HG03025 (cell line): ENCODE data around the gene BANP.
A peak's percentile ranks its signal among the peaks of the same experiment; 100 is the strongest.
"Not testable (repeated sequence)": the region's sequence is repeated elsewhere in the genome, so short reads cannot be mapped to it uniquely, and the experiment has no call there.

Experiments used
- ATAC-seq: cut with Tn5 transposase; IDR thresholded peaks from one replicate; pipeline ENCODE4 v1.9.1; 2021; ENCODE audit warnings: mild to moderate bottlenecking, moderate library complexity; ENCODE audit not compliant: unreplicated experiment, low FRiP score

BANP gene, protein sequence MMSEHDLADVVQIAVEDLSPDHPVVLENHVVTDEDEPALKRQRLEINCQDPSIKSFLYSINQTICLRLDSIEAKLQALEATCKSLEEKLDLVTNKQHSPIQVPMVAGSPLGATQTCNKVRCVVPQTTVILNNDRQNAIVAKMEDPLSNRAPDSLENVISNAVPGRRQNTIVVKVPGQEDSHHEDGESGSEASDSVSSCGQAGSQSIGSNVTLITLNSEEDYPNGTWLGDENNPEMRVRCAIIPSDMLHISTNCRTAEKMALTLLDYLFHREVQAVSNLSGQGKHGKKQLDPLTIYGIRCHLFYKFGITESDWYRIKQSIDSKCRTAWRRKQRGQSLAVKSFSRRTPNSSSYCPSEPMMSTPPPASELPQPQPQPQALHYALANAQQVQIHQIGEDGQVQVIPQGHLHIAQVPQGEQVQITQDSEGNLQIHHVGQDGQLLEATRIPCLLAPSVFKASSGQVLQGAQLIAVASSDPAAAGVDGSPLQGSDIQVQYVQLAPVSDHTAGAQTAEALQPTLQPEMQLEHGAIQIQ

GRCh38 chr16:87950765-87951551 is at the start of gene BANP:
BANP (plus strand) TSS chr16:87951434; CDS start chr16:87975116, 23,682 bp downstream.
- ATAC-seq = peak; percentile 88

GRCh38 chr16:87904963-87905362 is 46.3 kb upstream of the BANP start:
- ATAC-seq = not testable (repeated sequence)

DNA sequence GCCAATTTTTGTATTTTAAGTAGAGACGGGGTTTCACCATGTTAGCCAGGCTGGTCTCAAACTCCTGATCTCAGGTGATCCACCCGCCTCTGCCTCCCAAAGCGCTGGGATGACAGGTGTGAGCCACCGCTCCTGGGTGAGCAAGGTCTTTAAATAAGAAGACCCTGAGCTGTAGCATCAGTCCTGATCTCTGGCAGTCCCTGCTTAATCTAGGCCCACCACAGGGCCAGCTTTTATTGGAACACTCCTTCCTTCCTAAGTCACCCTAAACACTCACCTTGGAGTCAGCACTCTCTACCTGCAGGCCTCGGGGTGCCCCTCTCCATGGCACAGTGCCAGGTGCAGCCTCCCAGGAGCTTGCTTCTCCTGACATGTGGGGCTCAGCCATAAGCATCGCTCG is 45.7 kb upstream of the BANP start:
- ATAC-seq = not testable (repeated sequence)

GRCh38 chr16:87908101-87908500 is 43.1 kb upstream of the BANP start:
- not testable (repeated sequence) for ATAC-seq

DNA sequence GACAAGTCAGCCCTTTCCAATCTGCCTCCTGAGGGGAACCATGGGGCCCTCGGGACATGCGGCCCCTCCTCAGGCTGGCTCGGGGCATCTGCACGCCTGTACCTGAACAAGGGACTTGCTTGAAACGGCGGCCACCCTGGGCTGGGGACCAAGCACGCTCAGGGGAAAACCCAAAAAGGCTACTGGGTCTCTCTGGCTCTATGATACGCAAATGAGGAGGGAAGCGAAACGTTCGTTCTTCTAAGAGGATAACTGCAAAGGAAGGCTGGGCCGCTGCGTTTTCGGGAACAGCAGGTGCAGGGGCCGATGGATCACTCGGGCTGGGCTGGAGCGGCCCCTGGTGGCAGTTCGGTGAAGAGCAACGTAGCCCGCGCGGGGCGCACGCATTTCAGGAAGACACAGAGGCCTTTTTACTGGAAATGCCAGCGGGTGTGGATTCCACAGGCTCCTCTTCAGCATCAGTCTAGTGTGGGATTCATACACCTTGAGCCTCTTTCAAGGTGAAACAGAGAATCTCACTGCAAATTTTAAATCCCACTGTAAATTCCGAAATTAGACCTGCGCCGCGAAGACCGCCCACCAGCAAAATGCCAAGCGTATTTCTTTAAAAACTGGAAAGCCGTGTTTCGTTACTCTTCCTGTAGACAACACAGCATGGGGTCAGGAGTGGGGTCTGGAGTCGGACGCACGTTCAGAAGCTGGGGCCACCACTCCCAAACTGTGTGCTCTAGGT is 41.9 kb upstream of the BANP start:
- peak; percentile 43 for ATAC-seq

DNA sequence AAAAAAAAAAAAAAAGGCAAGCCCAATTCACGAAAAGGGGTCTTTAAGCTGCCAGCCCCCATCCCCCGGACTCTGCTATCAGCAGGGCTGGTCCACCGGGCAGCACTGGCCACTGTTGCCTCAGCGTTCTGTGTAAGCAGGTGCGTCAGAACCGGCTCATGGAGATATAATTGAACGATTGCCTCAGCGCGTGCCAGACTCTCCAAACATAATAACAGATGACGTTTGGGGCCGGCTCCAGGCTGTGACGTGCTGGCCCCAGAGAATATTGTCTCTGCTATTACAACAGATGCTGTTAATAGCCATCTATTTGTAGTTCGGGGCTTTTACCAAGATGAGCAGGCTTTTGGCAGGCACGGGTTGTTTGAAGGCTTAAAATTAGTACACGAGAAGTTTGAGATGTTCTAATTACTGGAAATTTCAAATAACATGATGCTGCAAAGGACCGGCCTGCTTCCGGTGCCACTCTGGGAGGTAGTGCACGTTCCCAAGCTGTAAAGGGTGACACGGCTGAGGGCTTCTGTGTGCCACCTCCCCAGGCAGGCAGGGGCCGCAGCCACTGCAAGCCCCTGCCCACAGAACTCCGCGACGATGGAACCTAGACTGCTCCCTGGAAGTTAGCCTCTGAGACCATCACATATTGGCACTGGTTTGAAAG is 40.0 kb upstream of the BANP start:
- ATAC-seq = not testable (repeated sequence)

DNA sequence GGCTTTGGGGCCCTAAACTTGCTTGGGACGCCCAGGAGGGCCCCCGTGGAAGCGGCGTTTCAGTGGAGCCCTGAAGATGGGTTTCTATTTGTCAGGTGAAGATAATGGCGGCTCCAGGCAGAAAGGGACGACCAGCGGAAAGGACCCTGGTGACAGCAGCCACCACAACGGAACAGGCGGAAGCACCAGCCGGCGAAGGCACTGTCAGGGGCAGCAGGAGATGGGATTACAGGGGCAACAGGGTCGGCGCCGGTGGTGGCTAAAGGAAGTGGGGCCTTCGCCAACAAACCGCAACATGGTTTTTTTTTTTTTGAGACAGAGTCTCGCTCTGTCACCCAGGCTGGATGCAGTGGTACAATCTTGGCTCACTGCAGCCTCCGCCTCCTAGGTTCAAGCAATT is 38.5 kb upstream of the BANP start:
- ATAC-seq = not testable (repeated sequence)

DNA sequence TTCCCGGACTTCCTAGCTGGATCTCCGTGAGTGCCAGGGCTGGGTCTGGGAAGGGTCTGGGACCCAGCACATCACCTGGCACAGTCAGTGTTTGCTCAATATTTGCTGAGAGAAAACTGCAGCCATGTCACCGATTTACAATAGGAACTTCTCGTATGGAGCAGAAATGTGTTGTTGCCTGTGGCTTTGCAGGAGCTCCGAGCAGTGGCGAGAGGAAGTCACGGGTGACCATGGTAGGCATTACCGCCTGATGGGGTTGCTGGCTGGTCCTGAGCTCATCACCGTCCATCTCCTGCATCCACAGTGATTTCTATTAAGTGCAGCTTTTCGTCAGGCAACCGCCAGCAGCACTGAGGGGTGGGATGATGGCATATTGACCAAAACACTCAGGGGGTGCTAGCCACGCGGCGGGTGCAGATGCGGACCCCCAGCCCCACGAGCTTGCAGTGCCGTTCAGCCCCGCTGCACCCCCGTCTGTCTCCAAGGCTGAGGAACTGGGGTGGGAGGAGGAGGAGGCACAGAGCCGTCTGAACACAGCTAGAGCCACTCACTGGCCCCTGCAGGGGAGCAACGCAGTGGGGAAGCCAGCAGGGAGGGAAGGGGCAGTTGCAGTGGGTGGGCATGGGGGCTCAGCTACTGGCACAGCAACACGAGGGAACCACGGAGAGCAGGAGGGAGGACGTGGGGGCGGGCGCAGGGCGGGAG is 37.1 kb upstream of the BANP start:
- not testable (repeated sequence) for ATAC-seq

DNA sequence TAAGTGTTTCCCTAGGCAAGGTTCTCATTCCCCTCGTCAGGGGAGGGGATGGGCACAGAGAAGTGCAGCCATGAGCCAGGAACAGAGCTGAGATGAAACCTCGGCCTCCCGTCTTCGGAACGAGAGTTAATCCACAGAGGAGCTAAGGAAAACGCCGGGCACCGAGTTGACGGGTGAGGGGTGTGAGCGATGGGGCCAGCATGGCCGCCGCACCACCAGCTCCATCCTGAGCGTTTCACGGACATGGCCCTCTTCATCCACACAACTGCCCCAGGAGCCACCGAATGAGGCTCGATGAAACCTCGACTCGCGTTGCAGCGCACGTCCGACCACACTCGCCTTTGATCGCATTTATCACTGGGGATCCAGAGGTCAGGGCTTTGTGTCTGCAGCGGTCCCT is 36.4 kb upstream of the BANP start:
- ATAC-seq = no peak

DNA sequence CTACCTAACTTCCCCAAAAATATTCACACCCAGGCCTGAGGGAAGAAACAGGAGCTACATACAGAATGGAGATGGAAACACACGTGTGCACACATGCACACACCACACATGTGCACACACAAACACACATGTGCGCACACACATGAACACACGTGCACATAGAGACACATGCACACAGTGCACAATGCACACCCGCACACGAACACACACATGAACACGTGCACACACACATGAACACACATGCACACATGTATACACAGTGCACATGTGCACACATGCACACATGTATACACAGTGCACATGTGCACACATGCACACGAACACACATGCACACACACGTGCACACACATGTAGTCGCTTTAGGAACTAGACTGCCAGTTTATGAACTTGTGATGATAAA is 33.7 kb upstream of the BANP start:
- no peak for ATAC-seq

DNA sequence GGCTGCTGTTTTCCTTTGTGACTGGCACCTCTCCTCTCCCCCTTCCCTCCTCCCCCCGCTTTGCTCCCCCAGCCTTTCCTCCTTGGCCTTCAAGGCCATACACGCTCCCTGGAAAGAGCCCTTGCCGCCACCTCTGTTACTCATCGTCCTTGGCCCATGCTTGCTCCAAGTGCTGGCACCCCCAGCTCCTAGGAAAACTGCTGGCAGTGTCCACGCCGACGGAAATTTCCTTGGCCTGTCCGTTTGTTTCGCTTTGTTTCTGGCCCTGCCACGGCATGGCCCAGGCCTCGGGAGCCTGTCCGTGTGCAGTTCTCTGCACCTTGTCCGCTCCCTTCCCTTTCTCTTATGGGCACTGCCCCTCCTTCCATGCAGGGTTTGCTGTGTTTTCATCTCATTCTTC is 32.9 kb upstream of the BANP start:
- no peak for ATAC-seq

DNA sequence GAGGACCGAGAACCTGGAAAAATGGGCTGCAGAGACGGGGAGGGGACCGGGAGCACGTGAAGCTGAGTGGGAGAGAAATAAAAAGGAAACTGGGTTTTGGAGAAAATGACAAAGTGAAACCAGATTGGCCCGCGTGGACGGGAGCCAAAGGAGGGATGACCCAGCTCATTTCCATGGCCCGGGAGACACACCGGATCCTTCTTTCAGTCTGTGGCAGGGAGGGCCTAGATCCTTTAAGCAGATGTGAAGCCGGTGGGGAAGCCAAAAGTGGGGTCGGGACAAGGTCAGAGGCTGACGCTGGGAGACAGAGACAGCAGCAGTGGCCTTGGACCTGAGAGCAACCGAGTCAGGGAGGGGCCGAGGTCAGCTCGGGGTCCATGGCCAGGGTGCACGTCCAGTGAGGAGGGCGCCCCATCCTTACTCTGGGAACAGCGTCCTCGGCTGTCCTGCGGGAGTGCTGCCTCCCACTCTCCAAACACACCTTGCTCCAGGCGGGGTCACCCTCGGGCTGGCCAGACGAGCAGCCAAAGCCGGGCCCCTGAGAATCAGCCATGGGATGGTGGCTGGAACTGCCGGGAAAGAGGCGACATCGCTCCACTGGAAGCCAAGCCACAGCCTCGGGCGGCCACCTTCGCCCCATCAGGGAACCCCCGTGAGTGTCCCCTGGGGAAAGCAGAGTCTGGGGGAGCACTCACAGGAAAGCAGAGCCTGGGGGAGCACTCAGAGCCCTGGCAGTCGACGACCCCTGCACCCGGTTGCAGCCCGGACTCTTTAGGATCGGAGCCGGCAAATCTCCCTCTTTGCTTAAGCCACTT is 32.2 kb upstream of the BANP start:
- ATAC-seq = no peak

GRCh38 chr16:87919681-87919994 is 31.6 kb upstream of the BANP start:
- no peak for ATAC-seq

DNA sequence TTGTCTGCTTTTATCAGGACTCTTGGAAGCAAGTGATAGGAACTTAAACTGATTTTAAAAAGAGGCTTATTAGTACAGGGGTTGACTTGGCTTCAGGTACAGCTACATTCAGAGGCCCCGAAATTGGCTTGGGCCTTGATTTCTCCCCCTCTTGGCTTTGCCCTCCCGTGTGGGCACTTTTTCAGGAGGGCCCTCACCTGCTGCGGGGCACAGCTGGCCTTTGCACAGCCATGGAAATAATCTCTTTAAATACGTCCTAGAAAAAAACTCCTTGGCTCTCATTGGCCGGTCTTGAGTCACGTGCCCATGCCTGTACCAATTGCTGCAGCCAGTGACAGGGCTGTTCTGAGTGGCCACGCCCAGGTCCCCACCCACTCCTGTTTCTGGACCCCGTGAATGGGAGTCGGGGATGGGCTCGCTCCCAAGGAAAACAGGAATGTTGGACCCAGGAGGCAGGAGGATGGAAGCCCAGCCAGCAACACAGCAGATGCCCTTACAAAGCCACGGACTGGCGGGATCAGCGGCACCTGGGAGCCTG is 29.9 kb upstream of the BANP start:
- no peak for ATAC-seq

DNA sequence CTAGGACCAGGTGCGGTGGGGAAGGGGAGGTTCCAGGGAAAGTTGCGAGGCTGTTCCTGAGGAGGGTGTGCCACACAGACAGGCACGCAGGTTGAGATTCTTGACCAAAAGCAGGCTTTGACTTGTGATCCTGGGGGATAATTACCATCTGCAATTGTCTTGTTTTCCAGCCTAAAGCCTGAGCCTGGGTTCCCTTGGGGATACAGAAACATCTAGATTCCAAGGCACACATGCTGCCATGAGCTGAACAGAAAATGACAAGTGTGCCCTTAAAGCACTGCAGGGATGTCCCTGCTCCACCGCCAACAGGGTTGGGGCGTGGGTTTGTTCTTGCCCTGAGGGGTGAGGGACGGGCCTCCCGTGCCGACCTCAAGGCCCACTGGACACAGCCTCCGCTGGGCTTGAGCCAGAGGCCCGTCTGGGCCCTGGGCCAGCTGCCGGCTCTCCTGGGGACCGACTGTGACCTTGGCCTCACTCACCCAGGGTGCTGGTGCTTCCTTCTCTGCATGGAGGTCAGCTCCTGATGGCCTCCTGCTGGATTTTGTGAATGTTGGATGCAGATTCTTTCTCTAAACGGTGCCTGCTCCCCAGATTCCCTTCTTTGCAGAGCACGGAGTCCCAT is 28.9 kb upstream of the BANP start:
- ATAC-seq = no peak

DNA sequence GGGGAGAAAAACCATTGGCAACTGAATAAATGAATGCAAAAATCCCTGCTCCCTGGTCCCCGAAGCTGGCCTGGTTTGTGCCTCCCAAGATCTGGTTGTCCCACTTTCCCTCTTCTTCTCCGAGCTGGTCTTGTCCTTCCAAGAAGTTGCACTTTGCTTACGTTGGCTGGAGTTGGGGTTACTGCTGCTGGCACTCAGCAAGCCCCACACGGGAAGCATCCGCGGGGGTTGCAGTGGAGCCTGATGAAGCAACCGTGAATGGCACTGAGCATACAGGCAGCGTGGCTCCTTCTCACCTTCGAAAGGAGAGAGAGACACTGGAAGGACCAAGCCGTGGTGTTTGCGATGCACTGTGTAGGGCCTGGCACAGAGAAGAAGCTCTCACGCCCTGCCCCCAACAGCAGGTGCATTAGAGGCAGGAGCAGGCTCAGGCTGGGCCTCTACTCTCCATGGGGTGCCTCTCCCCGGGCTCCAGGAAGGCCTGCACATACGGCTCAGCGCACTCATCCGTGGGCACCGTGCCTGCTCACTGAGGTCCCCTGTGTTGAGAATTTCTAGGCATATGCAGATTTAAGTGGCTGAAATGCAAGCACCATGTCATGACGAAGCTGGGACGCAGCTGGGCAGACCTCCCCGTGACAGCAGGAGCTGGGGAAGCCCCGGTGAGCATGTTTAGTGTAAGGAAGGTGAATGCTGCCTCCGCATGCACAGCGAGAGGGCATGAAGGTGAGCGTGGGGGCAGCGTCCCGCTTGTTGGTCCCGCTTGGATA is 27.0 kb upstream of the BANP start:
- ATAC-seq = peak; percentile 56

DNA sequence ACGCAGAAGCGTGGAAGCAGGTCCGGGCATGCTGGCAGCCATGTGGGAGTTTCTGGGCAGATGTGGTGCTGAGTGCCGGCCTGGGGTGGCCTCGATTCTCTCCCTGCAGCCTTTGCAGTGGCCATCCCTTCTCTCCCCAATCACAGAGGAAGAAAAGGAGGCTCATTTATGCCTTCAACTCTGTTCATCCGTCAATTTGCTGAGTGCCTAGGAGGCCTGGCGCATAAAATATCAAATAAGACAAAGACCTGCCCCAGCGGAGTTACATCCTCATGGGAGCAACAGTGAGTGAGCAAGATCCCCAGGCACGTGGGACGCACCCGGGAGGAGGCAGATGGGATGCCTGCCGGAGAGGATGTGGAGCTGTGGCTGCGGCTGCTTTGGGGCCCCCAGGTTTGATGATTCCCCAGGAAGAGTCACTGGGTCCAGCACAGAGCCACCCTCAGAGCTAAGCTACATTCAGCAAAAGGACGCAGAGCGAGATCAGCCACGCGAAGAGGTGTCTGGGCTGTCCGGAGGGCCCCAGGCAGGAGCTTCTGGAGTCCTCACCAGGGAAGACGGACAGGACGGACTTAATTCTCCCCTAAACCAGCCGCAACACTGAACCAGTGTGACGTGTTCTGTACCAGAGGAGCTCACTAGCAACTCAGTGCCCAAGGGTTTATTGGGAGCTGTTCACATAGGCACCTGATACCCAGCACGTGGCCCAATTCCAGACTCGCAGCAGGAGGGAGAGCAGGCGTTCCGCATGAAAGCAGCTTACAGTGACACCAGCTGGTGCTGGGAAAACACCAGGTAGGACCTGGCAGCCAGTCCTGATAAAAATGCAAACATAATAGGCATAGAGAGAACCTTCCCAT is 26.2 kb upstream of the BANP start:
- no peak for ATAC-seq
